Esophagus squamous epithelium (tissue), 5 donors: ENCODE measurements around the gene MAGEA12. TPM values are rescaled to one million over a fixed set of nuclear protein-coding genes. Genes with fewer than 3 reads are reported as not detected.
"Not testable (repeated sequence)": the region's sequence is repeated elsewhere in the genome, so short reads cannot be mapped to it uniquely, and the experiment has no call there.

Experiments
- DNase-seq: peaks from one replicate; lab custom pipeline; 2025; lab: John Stamatoyannopoulos, UW
- H3K27ac ChIP-seq, 4 donors: fragments of 200-600 bp; sonication (generic); one replicate each; pipeline ENCODE4 v1.5.1; 2016 to 2019; ENCODE audit warnings: mild to moderate bottlenecking in 1 of 4
- H3K27me3 ChIP-seq, 4 donors: fragments of 200-600 bp; sonication (generic); 1 replicate in 3 of 4; 2 replicates in 1 of 4; pipeline versions ENCODE4 v1.5.1 to v1.6.0; 2017 to 2021; ENCODE audit warnings: antibody characterized with exemption in 1 of 4
- H3K36me3 ChIP-seq, 3 donors: fragments of 200-600 bp; sonication (generic); one replicate each; pipeline ENCODE4 v1.5.1; 2016 to 2019
- H3K4me1 ChIP-seq, 3 donors: fragments of 200-600 bp; sonication (generic); one replicate each; pipeline ENCODE4 v1.5.1; 2017 to 2019
- H3K4me3 ChIP-seq, 4 donors: fragments of 200-600 bp; sonication (generic); 1 replicate in 3 of 4; 2 replicates in 1 of 4; pipeline ENCODE4 v1.5.1; 2016 to 2019; ENCODE audit warnings: mild to moderate bottlenecking in 2 of 4, moderate library complexity in 1 of 4
- H3K9me3 ChIP-seq, 3 donors: fragments of 200-600 bp; sonication (generic); one replicate each; pipeline ENCODE4 v1.5.1; 2016 to 2019
- WGBS, 2 donors: methylation state at CpG; one replicate each; pipeline ENCODE4 v1.1.5; 2018; 5-methylcytosine and 5-hydroxymethylcytosine counted together
- intact Hi-C: fragments of 100-400 bp; cut with DNase I; formaldehyde crosslinking; loops from one replicate; pipeline ENCODE4 v1.15.0; 2022
- total RNA-seq, 4 donors: library from RNA; depleted of rRNA; stranded (reverse); fragments of >200 nt; gene quantifications; one replicate each; pipeline ENCODE4 v1.1.0, GENCODE V29; 2016
- donor health status: DM: yes; HTN: yes; CAD: no.

Gene MAGEA12
- total RNA-seq, 4 donors from 2014 or later: not detected

DNA sequence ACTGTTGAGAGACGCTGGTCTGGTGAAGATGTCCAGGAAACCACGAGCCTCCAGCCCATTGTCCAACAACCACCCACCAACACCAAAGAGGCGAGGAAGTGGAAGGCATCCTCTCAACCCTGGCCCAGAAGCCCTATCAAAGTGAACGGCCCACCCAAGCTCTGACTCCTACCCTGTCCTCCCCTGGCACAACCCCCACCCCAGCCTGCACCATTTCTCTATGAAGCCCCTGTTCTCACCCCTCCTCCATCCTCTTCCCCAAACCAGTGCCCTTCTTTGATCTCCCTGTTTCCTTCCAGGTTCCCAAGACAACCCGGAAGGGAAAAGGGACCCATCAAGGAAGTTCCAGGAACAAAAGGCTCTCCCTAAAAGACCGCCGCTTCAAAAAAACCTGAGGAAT is 26.0 kb downstream of the MAGEA12 start:
- intact Hi-C loops, H3K9me3 ChIP-seq, H3K27ac ChIP-seq, H3K4me3 ChIP-seq, H3K4me1 ChIP-seq, DNase-seq, H3K27me3 ChIP-seq, H3K36me3 ChIP-seq: not testable (repeated sequence)
- no CpG with 5 or more reads among the region's 7 CpGs for WGBS, 2 donors

DNA sequence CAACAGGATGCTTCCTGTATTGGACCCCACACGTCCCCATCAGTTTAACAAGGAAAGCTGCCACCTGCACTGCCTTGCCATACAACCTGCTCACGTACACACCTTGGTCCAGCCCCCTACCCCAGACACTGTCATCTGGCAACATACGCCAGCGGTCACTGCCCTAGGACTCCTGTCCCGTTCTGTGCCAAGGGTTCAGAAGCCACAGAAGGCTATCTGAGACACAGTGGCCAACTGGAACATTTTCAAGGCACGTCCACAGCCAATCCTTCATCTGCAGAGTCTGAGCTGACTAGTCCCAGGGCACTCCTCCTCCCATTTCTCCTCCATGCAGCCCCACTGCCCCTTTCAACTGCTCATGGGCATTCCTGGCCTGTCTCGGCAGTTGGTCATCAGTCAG is 28.0 kb downstream of the MAGEA12 start:
- H3K4me1 ChIP-seq, intact Hi-C loops, H3K36me3 ChIP-seq, DNase-seq, H3K27me3 ChIP-seq, H3K4me3 ChIP-seq, H3K27ac ChIP-seq, H3K9me3 ChIP-seq: not testable (repeated sequence)
- no CpG with 5 or more reads among the region's 7 CpGs for WGBS, 2 donors

DNA sequence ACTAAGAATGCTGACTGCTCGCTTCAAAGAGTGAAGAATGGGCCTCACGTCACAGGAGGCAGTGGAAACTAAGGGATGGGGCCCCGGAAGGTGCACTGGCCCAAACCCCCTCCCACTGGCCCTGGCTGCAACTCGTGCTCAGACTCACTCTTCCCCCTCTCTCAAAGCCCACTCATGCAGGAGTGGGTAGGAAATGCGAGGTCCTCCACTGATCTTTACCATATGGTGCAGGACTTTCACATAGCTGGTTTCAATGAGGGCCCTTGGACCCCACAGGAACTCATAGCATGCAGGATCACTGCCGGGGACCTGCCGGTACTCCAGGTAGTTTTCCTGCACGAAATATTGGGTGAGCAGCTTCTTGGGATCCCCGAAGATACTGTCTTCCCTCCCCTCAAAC is 33.0 kb downstream of the MAGEA12 start:
- H3K4me1 ChIP-seq, intact Hi-C loops, H3K4me3 ChIP-seq, DNase-seq, H3K27me3 ChIP-seq, H3K9me3 ChIP-seq, H3K36me3 ChIP-seq, H3K27ac ChIP-seq: not testable (repeated sequence)
- 67 to 100% methylated on average over 1 to 7 of the region's 9 CpGs for WGBS, 2 donors

DNA sequence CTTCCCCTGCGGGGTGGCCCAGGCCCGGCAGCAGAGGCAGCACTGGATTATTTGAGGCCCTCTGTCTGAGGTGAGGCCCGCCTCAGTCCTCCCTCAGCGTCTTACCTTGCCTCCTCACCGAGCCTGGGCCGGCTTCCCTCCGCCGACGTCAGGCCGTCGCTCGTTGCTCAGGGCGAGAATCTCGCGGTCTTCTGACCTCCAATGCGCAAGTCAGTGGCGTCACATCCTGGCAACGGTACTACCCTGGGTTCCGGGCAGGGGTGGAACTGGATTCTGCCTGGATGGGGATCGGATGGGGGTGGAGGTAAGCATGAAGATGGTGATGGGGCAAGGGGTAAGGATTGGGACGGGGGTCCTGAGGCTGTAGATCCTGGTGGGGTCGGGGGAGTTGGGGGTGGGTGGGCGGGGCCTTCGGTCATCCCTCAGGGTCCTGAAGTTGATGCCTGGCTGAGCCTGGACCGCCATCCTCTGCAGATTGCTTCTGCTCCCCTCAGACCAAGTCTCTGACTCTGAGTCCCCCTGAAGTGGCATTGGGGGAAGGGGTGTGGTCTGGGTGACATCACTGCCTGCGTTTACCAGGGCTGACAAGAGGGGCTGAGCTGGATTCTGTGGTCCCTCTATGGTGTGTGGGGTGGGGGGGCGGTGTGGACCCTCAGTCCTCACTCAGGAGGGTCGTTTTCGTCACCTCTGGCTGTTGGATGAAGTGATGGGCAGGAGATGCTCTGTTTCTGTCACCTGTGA is 36.2 kb downstream of the MAGEA12 start, which contains the start of gene MAGEA6:
Gene MAGEA6 (minus strand): TSS at position 141 of the 741 bp plus-strand sequence. CDS start 2,039 bp downstream, outside the sequence.
- H3K4me1 ChIP-seq, H3K9me3 ChIP-seq, H3K4me3 ChIP-seq, H3K27ac ChIP-seq, DNase-seq, intact Hi-C loops, H3K36me3 ChIP-seq, H3K27me3 ChIP-seq: not testable (repeated sequence)
- WGBS, 2 donors: no CpG with 5 or more reads among the region's 29 CpGs

DNA sequence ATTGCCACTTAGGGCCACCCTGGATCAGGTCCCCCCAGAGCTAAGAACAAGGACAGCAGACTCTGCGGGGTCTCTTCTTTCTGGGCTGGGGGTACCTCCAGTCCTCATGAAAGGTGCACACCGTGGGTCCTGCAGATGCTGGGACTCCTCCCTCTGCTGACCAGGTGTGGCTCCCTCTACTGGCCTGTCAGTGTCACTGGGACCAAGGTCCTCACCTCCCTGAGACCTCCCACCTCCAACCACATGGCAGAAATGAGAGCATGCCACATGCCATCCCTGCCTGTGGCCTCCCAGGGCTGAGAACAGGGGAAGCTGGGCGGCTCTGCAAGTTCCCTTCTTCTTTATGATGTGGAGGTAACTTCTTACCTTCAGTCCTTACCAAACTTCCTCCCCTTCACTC is 53.5 kb downstream of the MAGEA12 start:
- no CpG with 5 or more reads among the region's 3 CpGs for WGBS, 2 donors

More for the DNA sequence above, 53.5 kb downstream of the MAGEA12 start:
- H3K9me3 ChIP-seq, H3K4me3 ChIP-seq, H3K36me3 ChIP-seq, intact Hi-C loops, H3K27me3 ChIP-seq, DNase-seq, H3K4me1 ChIP-seq, H3K27ac ChIP-seq: not testable (repeated sequence)

Other genes starting within 250 kb of the MAGEA12 start
- 1 to 10 TPM in 3 of 4 donors, under 1 TPM in 1; 0.57 to 1.5 (median 1.3) TPM for gene GABRQ, start 95.9 kb upstream of the MAGEA12 start, total RNA-seq
- gene MAGEA3, start 35.0 kb upstream of the MAGEA12 start, total RNA-seq: not detected
- not detected for gene CSAG2, start 24.5 kb upstream of the MAGEA12 start, total RNA-seq
- gene MAGEA2B, start 19.1 kb upstream of the MAGEA12 start, total RNA-seq: not detected
- not detected for gene CSAG1, start within 50 bp of the MAGEA12 start, total RNA-seq
- gene MAGEA2, start 20.1 kb downstream of the MAGEA12 start, total RNA-seq: not detected
- not detected for gene CSAG3, start 25.5 kb downstream of the MAGEA12 start, total RNA-seq
- not detected for gene MAGEA6, start 35.9 kb downstream of the MAGEA12 start, total RNA-seq
- gene CETN2, start 97.0 kb downstream of the MAGEA12 start, total RNA-seq: 10 to 100 TPM; 17.2 to 38.5 (median 24.2) TPM
- 10 to 100 TPM; 41.0 to 63.7 (median 57.4) TPM for gene NSDHL, start 97.3 kb downstream of the MAGEA12 start, total RNA-seq
- gene ZNF185, start 164.3 kb downstream of the MAGEA12 start, total RNA-seq: 100 to 1,000 TPM; 205 to 470 (median 259) TPM